ENCODE data around the gene SYT9.

GRCh38 chr11:7262672-7263071 lies 11.0 kb downstream of the SYT9 start:
- TF ChIP-seq CTCF (IDR thresholded peaks at IDR 0.05; ENCODE audit: low read depth, low read length, poor library complexity, severe bottlenecking) = no peak
- TF ChIP-seq EZH2phosphoT487 (IDR thresholded peaks at IDR 0.05; ENCODE audit: borderline replicate concordance, low read length) = no peak
